ENCODE measurements around the gene PINLYP.

The PINLYP gene

DNA sequence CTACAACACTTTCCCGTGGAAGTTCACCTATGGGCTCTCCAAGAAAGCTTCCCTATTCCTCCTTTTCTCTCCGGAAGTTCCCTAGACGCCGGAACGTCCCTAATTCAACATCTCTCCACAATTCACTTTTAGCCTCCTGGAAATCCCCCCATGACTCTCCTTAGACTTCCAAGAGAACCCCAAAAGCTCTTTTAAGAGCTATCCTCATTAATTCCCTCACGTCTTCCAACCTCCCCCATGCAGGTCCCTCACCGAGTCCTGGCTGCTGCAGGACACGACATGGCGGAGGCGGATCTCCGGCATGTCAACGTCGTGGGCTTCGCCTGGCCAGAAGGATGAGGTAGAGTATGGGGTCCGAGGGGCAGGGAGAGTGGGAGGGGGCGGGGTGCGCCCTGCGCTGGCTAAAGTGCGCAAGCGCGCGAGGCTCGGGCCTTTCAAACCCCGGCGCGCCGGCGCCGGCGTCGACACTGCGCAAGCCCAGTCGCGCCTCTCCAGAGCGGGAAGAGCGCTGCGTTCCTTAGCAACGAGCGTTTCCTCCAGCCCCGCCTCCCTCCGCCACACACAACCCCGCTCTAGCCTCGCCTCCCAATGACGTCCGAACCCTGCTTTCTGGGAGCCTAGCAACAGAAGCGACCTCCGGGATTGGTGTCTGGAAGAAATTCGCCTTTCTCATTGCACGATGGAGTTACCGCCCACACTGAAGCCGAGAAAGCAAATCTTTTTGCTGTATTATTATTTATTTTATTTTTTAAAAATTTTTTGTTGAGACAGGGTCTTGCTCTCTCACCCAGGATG is at the start of gene PINLYP, which contains the start of gene XRCC1:
Gene PINLYP, plus strand, starts transcription at position 646 of the 795 bp plus-strand sequence. CDS start 1,391 bp downstream, outside the sequence.
Gene XRCC1, minus strand, starts transcription at position 372 of the 795 bp plus-strand sequence. Its CDS starts 69 bp downstream, at position 303.
- TF ChIP-seq GATA2 (IDR thresholded peaks at IDR 0.05; ENCODE audit: low read depth, low read length): no peak
- no peak for TF ChIP-seq GATA3 (IDR thresholded peaks at IDR 0.05; ENCODE audit: low read depth, low read length)

DNA sequence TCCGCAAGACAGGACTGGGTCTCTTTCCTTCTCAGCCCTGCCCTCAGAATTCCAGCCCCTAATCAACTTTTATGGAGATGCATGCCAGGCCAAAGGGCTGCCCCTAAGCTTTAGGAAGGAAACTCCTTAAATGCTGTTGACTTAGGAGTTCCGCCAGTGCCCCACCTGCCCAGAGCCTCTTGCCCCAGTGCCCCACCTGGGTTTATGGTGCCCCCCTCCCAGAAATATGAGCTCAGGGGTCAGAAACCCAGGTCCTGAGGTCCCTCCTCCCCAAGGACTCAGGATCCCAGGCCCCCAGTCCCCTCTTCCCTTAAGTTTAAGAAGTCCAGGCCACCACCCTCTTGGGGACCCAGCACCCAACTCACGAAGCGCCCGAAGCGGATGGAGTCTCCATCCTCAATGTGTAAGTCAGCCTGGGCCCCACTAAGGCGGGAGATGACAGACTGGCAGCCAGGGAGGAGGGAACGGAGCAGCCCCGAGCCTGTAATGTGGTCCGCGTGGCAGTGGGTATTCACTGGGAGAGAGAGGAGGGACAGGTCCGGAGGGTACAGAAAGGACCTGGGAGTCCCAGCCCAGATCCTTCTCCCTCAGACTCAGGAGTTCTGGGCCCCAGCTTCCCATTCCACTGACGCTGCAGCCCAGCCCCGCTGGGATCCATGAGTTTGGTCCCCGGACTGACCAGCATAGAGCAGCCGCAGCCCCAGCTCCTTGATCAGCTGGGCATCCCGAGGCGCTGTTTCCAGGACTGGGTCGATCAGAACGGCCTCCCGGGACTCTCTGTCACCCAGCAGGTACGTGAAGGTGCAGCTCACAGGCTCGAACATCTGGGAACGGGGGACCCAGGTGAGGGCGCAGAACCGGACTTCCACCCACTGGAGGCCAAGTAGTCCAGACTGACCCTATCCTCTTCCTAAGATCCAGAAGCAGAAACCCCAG is 49.5 kb upstream of the PINLYP start:
- TF ChIP-seq GATA2 (IDR thresholded peaks at IDR 0.05; ENCODE audit: low read depth, low read length) (no peak), GATA3 (IDR thresholded peaks at IDR 0.05; ENCODE audit: low read depth, low read length) (no peak)

DNA sequence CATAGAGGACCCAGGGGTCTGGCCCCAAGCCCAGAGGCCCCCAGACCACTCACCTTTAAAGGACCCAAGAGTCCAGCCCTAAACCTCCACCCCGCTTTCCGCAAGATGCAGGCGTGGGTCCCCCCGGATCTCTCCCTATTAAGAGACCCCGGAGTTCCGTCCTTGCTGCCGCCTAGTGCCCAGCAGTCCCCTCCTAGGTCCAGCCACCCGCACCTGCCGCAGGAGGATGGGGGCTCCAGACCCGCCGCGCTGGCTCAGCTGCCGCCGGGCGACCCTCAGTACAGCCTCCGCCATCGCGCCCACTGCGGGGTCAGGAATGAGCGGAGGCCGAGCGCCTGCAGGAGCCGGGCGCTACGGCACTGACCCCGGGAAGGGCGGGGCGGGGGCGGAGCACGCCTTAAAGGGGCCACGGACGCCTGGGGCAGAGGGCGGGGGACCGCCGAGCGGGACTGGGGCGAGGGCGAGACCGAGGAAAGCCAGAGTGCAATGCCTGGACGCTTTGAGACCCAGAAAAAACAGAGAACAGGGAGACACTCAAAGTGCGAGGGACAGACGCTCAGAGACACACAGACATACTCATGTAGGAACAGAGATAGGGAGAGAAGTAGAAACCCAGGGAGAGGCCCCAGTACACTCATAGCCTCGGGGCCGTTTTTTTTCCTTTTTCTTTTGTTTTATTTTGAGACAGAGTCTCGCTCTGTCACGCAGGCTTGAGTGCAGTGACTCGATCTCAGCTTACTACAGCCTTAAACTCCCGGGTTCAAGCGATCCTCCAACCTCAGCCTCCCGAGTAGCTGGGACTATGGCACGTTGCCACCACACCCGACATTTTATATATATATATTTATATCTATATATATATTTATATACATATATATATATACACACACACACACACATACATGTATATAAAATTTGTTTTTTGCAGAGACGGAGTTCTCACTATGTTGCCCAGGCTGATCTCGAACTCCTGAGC is 48.4 kb upstream of the PINLYP start, which contains the start of gene ETHE1:
Gene ETHE1, minus strand, starts transcription at position 318 of the 976 bp plus-strand sequence. Its CDS starts 24 bp downstream, at position 294.
- no peak for TF ChIP-seq GATA2 (IDR thresholded peaks at IDR 0.05; ENCODE audit: low read depth, low read length)
- TF ChIP-seq GATA3 (IDR thresholded peaks at IDR 0.05; ENCODE audit: low read depth, low read length): no peak

DNA sequence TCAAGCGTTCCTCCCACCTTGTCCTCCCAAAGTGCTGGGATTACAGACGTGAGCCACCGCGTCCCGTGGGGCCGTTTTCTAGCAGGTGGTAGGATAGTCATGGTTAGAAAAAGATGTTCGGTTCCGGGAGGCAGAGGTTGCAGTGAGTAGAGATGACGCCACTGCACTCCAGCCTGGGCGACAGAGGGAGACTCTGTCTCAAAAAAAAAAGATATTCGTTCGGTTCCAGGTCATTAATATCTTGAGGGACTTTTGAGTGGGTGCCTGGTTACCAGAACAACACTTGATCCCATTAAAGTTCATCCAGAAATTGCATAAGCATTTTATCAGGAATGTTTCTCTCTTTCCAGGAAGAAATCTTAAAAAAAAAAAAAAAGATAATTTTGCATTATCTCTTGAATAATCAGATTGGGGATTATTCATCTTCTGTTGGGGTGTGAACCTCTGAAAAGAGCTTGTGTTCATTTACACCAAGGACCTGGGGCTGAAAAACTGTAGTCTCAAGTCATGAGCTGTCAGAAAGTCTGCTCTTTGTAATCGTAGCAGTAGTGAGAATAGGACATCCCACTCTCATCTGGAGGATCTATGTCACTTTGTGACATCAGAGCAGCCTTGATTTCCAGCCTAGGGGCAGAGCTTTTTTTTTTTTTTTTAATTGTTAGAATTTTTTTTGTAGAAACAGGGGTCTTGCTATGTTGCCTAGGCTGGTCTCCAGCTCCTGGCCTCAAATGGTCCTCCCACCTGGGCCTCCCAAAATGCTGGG is 47.6 kb upstream of the PINLYP start:
- no peak for TF ChIP-seq GATA3 (IDR thresholded peaks at IDR 0.05; ENCODE audit: low read depth, low read length)
- TF ChIP-seq GATA2 (IDR thresholded peaks at IDR 0.05; ENCODE audit: low read depth, low read length): no peak

DNA sequence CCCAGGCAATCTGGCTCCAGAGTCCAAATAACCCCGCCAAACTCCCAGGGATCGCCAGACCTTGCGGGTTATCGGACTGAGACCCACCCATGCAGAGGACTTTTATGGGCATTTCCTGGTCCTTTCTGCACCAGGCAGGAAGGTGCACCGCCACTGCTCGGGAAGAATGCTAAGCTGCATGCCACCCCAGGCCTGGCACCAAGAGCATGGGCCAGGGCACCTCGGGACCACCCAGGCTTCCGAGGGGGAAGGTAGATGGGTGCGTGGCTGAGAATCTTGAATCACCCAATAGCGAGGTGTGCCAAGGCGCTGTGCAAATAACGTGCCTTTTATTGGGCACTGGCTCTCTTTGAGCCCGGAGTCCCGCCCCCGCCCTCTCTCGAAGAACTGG is 43.0 kb upstream of the PINLYP start:
- TF ChIP-seq GATA3 (IDR thresholded peaks at IDR 0.05; ENCODE audit: low read depth, low read length) (no peak), GATA2 (IDR thresholded peaks at IDR 0.05; ENCODE audit: low read depth, low read length) (no peak)

DNA sequence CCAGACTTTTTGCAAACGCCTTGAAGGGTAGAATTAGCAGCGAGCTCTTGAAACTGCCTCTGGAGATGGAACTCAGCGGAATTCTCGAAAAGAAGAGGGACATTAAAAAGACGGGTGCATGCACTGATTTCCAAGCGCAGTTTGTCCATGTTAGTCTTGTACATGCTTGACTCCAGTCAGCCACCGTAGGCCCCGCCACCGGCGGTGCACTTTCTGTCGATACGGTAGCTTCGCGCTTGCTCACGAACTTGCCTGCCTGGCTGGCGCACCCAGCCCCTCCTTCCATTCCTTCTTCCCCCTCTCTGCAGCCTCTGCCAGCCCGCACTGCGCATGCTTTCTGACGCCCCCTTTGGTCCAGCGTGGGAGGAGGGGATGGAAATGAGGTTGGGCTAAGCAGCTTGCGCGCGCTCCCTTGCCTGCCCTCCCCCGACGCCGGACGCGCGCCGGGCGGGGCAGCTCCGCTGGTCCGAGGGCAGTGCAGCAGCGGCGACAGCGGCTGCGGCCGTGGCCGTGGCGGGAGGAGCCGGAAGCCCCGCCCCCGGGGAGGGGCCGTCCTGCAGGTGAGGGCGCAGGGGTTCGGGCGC is 42.5 kb upstream of the PINLYP start, which contains the start of gene ZNF575:
Gene ZNF575, plus strand, starts transcription at position 227 of the 584 bp plus-strand sequence. CDS start 1,235 bp downstream, outside the sequence.
- no peak for TF ChIP-seq GATA3 (IDR thresholded peaks at IDR 0.05; ENCODE audit: low read depth, low read length)
- TF ChIP-seq GATA2 (IDR thresholded peaks at IDR 0.05; ENCODE audit: low read depth, low read length): no peak

DNA sequence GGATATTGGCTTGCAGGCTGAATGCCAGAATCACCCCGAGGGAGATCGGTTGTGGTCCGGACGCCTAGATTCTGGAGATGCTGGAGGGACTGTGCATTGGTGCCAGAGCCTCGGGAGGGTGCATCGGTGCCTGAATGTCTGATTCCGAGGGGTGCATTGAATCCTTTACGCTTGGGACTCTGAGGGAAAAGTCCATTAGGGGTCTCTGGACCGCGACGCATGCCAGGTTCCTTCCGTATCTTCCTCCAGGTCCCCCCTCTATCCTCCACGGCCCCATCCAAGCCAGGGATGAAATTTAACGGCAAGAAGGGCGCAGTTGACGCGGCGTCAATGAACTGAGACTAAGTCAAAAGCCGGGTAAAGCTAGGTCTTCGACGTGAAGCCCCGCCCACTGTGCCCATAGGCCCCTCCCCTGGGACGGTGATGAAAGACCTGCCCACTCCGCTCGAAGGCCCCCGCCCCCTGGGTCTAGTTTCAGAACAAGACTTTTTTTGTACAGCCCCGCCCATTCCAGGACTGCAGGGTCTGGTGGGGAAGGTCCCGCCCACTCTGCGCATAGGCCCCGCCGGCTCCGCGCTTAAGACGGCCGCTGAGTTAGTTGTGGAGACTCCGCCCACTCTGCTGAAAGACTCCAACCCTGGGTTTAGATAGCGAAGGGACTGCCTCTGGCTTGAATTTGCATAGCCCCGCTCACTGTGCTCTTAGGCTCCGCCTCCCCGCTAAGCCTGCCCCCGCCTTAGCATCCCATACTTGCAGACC is 41.9 kb upstream of the PINLYP start:
- TF ChIP-seq GATA2 (IDR thresholded peaks at IDR 0.05; ENCODE audit: low read depth, low read length): no peak

DNA sequence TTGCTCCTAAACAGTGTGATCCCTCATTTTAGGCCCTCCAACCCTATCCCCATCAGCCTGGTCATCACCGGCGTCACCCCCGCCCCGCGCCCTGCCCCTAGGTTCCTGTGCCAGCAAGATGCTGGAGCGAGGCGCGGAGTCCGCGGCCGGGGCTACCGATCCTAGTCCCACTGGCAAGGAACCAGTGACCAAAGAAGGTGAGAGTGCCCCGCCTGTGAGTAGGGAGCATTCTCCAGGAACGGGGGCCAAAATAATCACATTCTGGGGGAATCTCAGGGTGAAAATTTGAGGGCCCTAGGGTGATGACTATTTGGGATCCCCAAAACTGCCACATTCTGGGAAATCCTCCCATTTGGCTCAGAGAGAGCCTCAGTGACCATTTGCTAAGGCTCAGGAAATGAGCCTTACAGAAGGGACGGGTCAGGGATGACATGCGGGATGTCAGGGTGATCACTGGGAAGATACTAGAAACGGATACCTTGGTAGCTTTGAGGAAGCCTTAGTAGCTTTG is 41.2 kb upstream of the PINLYP start:
- no peak for TF ChIP-seq GATA3 (IDR thresholded peaks at IDR 0.05; ENCODE audit: low read depth, low read length)
- no peak for TF ChIP-seq GATA2 (IDR thresholded peaks at IDR 0.05; ENCODE audit: low read depth, low read length)

DNA sequence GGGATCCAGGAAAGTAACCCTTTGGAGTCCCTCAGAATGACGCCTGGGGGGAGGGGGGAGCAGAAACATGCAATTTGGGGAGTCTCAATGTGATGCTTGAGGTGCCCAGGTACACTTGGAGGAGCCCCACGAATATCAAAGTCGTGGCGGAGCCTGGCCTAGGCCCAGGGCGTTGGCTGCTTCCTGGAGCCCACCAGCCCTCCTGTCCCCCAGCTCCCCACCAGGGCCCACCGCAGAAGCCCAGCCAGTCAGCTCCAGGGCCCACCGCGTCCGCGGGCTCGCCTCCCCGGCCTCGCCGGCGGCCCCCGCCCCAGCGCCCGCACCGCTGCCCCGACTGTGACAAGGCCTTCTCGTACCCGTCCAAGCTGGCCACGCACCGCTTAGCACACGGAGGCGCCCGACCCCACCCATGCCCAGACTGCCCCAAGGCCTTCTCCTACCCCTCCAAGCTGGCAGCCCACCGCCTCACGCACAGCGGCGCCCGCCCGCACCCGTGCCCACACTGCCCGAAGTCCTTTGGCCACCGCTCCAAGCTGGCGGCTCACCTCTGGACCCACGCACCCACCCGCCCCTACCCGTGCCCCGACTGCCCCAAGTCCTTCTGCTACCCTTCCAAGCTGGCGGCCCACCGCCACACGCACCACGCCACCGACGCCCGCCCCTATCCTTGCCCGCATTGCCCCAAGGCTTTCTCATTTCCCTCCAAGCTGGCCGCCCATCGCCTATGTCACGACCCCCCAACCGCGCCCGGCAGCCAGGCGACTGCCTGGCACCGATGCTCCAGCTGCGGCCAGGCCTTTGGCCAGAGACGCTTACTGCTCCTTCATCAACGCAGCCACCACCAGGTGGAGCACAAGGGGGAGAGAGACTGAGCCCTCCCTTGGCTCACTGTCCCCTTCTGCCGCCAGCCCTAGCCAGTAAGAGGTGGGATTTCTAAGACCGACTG is 40.5 kb upstream of the PINLYP start:
- TF ChIP-seq GATA3 (IDR thresholded peaks at IDR 0.05; ENCODE audit: low read depth, low read length): no peak
- TF ChIP-seq GATA2 (IDR thresholded peaks at IDR 0.05; ENCODE audit: low read depth, low read length): no peak

DNA sequence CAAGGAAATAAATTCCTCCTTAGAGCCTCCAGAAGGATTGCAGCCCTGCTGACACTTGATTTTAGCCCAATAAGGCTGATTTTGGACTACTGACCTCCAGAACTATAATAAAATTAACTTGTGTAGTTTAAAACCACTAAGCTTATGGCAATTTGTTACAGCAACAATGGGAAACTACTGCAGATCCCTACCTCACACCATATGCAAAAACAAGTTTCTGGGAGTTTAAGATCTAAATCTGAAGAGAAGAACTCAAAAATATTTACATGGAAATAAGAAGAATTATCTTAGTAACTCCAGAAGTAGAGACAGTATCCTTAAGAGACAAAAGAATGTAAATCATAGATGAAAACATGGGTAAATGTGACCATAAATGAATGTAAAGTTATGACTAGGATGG is 36.7 kb upstream of the PINLYP start:
- TF ChIP-seq GATA2 (IDR thresholded peaks at IDR 0.05; ENCODE audit: low read depth, low read length) (no peak), GATA3 (IDR thresholded peaks at IDR 0.05; ENCODE audit: low read depth, low read length) (no peak)

Data from SH-SY5Y (cell line).